ENCODE results near the gene MMP25.

Gene MMP25

GRCh38 chr16:3017344-3017743, 29.0 kb upstream of the MMP25 start:
- DNase-seq, result no peak

GRCh38 chr16:3017794-3018506, 28.4 kb upstream of the MMP25 start, which contains the start of gene CLDN6:
Gene CLDN6 (minus strand): TSS chr16:3018183. CDS start chr16:3016021, 2,162 bp downstream.
- DNase-seq, result no peak

DNA sequence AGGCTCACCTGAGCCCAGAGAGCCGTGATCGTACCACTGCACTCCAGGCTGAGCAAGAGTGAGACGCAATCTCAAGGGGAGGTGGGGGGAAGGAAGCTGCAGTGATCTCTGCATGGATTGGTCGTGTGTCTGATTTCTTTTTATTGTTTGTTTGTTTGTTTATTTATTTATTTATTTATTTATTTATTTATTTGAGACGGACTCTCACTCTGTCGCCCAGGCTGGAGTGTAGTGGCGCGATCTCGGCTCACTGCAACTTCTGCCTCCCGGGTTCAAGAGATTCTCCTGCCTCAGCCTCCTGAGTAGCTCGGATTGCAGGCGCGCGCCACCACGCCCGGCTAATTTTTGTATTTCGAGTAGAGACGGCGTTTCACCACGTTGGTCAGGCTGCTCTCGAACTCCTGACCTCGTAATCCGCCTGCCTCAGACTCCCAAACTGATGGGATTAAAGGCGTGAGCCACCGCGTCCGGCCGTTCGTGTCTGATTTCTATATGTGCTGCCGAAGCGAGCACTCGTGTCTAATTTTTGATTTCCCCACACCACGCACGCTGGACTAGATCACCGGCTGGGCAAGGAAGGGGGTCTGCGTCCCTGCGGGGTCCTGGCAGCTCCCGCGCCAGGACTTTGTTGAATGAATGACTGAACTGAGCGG, 26.6 kb upstream of the MMP25 start:
- DNase-seq, result no peak

- DNase-seq, result peak; percentile 64
Measured at GRCh38 chr16:3020247-3020603, 26.1 kb upstream of the MMP25 start, which contains the start of gene TNFRSF12A. Gene TNFRSF12A (plus strand): TSS chr16:3020368. CDS start chr16:3020398, 30 bp downstream.

- peak; percentile 42 for DNase-seq
Measured at GRCh38 chr16:3020604-3021448, 25.5 kb upstream of the MMP25 start.

DNA sequence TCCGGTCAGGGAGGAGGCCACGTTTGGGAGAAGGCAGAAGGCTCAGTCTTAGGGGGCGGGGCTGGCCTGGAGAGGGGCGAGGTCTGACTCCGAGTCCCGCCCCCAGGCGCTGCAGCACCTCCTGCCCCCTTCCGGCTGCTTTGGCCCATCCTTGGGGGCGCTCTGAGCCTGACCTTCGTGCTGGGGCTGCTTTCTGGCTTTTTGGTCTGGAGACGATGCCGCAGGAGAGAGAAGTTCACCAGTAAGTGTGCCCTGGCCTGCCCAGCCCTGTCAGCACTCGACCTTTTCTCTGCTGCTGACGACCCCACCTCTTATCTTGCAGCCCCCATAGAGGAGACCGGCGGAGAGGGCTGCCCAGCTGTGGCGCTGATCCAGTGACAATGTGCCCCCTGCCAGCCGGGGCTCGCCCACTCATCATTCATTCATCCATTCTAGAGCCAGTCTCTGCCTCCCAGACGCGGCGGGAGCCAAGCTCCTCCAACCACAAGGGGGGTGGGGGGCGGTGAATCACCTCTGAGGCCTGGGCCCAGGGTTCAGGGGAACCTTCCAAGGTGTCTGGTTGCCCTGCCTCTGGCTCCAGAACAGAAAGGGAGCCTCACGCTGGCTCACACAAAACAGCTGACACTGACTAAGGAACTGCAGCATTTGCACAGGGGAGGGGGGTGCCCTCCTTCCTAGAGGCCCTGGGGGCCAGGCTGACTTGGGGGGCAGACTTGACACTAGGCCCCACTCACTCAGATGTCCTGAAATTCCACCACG, 24.7 kb upstream of the MMP25 start:
- peak; percentile 72 for DNase-seq

- DNase-seq, result peak; percentile 89
Measured at GRCh38 chr16:3022208-3022683, 24.1 kb upstream of the MMP25 start.

GRCh38 chr16:3022684-3023414, 23.5 kb upstream of the MMP25 start:
- DNase-seq, result no peak

DNA sequence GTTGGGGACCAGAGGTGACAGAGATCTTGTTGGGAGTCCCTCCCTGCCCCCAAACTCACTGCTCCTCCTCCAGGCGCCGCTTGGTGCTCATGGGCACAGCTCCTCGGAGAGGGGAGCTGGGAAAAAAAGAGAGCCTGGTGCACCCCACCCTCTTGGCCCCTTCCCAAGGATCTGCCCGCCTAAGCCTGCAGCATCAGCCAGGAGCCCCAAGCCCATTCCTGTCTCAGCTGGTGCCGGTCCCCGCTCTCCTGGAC, 23.0 kb upstream of the MMP25 start:
- DNase-seq, result no peak

DNA sequence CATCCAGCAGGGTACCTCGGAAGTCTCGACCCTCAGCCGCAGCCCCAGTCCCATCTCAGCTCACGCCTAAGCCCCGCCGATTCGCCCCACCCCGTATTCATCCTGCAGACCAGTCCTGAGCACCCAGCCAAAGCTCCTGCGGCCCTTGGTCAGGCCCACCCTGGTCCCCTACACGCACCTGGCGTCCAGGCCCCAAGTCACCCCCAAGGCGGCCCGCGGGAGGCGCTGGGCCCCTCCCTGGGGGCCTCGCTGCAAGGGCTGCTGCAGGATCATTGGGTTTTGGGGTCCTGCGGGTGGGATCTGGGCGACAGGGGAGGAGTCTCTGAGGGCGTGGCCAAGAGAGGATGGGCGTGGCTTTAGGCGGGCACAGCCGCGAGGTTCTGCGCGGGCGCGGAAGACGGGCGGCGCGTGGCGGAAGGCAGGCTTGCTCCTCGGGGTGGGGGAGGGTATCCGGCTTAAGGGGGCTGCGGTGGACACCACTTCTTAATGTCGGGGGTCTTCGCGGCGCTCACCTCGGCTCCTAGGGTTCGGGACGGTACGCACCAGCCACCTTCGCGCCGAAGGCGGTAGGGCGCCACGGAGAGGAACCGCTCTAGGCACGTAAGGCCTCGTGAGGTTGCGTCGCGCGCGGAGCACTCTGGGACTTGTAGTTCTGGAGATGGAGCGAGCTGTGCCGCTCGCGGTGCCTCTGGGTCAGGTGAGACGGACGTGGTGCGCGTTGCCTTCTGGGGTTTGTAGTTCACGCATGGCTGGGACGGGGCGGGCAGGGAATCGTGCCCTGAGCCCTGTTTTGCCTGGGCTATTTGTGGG, 22.5 kb upstream of the MMP25 start, which contains the start of the genes HCFC1R1 and THOC6:
Gene HCFC1R1 (minus strand): TSS at position 274 of the 810 bp plus-strand sequence. CDS start 1 bp downstream, at position 273.
Gene THOC6 (plus strand): TSS at position 367 of the 810 bp plus-strand sequence. CDS start 292 bp downstream, at position 659.
- DNase-seq, result peak; percentile 94

DNA sequence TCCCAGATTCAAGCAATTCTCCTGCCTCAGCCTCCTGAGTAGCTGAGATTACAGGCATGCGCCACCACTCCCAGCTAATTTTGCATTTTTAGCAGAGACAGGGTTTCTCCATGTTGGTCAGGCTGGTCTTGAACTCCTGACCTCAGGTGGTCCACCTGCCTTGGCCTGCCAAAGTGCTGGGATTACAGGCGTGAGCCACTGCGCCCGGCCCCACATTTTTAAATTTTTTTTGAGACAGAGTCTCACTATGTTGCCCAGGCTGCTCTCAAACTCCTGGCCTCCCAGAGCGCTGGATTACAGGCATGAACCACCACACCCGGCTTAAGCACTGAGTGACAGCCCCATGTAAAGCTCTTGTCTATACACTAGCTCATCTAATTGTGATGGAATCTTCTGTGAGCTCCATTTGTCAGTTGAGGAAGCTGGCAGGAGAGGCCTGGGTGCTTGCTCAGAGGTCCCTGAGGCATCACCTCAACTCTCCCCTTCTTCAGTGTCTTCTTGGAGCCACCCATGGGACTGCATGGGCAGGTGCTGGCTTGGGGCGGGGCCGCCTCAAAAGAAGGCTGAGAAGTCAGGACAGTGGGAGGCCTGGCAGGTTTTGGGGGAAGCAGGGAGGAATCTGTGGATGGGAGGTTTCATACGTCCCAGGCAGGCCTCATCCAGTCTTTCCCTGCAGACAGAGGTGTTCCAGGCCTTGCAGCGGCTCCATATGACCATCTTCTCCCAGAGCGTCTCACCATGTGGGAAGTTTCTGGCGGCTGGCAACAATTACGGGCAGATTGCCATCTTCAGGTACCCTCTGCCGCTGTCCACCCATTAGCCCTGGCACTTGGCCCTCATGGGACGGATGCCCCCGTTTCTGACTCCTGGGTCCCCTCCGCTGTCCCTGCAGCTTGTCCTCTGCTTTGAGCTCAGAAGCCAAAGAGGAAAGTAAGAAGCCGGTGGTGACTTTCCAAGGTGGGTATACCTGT, 21.0 kb upstream of the MMP25 start:
- no peak for DNase-seq

GRCh38 chr16:3026003-3026378, 20.4 kb upstream of the MMP25 start:
- DNase-seq, result no peak

GRCh38 chr16:3026609-3027488, 19.5 kb upstream of the MMP25 start:
- DNase-seq, result no peak

- DNase-seq, result no peak
Measured at GRCh38 chr16:3027489-3027795, 18.9 kb upstream of the MMP25 start.

DNA sequence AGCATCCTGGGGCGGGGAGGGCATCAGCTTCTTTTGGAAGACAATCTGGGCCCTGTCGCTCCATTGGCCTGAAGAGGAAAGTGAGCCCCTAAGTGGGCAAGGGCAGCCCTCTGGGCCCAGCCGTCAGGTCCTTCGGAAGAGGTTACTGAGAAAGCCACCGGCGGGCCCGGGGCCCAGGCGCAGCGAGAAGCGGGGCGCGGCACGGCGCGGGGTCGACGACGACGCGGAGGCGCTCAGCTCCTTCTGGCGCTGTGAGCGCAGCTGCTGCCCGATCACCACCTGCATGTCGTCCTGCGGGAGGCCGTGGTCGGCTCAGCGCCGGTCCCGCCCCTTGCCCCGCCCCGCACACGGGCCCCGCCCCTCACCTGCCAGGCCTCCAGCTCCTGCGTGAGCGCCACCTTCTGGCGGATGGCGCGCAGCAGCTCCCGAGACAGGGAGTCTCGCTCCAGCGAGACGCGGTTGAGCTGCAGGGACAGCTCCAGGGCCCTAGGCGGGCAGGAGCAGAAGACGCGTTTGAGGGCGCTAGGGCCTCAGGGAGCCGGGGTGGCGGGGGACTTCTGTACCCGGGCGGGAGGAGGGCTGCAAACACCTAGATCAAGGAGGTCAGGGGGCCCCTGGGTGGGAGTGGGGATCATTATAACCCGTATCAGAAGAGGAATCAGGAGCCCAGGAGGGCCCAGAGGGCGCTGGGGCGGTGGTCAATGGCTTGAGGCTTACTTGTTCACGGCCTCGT, 18.2 kb upstream of the MMP25 start:
- peak; percentile 94 for DNase-seq

DNA sequence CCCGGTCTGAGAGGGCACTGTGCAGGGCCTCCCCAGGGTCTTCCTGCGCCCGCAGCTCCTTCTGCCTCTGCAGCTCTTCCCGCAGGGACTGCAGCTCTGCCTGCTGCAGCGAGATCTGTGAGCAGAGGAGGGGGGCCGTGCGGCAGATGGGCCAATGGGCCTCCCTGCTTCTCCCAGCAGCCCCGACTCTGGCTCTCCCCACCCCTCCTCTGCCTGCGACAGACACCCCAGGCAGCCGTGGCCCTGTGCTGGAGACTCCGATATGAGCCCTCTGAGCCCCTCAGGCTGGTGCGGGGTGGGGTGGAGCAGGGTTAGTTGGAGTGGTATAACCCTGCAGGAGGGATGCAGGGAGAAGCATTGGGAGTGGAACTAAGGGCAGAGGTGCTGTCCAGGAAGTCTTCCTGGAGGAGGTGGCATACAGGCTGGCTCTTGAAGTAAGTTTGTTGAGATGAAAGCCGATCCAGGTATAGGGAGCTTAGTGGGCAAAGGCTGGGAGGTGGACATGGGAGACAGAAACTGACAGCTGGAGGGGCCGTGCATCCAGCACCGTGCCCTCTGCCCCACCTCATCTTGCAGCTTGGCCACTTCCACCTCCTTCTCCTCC, 17.5 kb upstream of the MMP25 start:
- no peak for DNase-seq

GRCh38 chr16:3029491-3030221, 16.7 kb upstream of the MMP25 start:
- DNase-seq, result no peak
